HCT116 (cell line): ENCODE data around the gene MIR17HG. TPM values are rescaled to one million over a fixed set of nuclear protein-coding genes. Genes with fewer than 3 reads are reported as not detected.
A peak's percentile ranks its signal among the peaks of the same experiment; 100 is the strongest.

ENCODE experiments used
- ATAC-seq: fragments of 200-7000 bp; cut with Tn5 transposase; 2 replicates; pipeline ENCODE4 v1.9.1; 2020; ENCODE audit warnings: mild to moderate bottlenecking, moderate library complexity
- BruUV-seq: library from RNA; stranded (reverse); fragments of 400-500 nt; replicated peaks from 2 replicates; lab custom pipeline; 2021; lab: Mats Ljungman, UMichigan
- CTCF ChIA-PET: fragments of 300-600 bp; sonication (Branson Sonifier 250); formaldehyde crosslinking; loops from one replicate; lab custom pipeline; 2021; ENCODE audit warnings: antibody characterized with exemption; lab: Charles Lee
- POLR2A ChIA-PET: fragments of 300-600, 350-600 bp; sonication (Branson Sonifier 250); formaldehyde crosslinking; loops from one replicate; lab custom pipeline; 2021; ENCODE audit warnings: antibody characterized with exemption; lab: Charles Lee
- RAD21 ChIA-PET, 2 experiments: fragments of 300-600 bp; sonication (Branson Sonifier 250); formaldehyde crosslinking; loops; one replicate each; lab custom pipeline; 2023; ENCODE audit warnings: low total read pairs in 2 of 2; ENCODE audit not compliant: uncharacterized antibody in 2 of 2, unreplicated experiment in 2 of 2, low non-redundant PET in 1 of 2; lab: Charles Lee
- DNase-seq: peaks from one replicate; pipeline ENCODE4 v3.0.0-alpha.2; 2010; ENCODE audit warnings: low read depth, low spot score
- H2AFZ ChIP-seq: fragments of 200-600 bp; shearing (Covaris generic), sonication (generic); 2 replicates; pipeline ENCODE4 v1.6.1; 2017; ENCODE audit warnings: low read depth, mixed run types, mixed read lengths, antibody characterized with exemption, low read length; ENCODE audit not compliant: poor library complexity, severe bottlenecking
- H3K27ac ChIP-seq: 2 replicates; pipeline ENCODE4 v1.5.1; 2012; ENCODE audit warnings: low read depth, low read length
- H3K27me3 ChIP-seq: fragments of 200-600 bp; sonication (generic); 2 replicates; pipeline ENCODE4 v1.6.1; 2016; ENCODE audit warnings: mixed run types, low read length, mixed read lengths; ENCODE audit not compliant: insufficient read depth
- H3K36me3 ChIP-seq, 2 experiments: fragments of 200-500 bp in 1 of 2; fragments of 200-600 bp in 1 of 2; sonication (Bioruptor generic) in 1 of 2; sonication (generic) in 1 of 2; 2 replicates each; pipeline versions ENCODE4 v1.5.1 to v1.6.1; 2014 to 2016; ENCODE audit warnings: low read length in 2 of 2, inconsistent platforms in 1 of 2, mixed read lengths in 1 of 2, mixed run types in 1 of 2; ENCODE audit not compliant: insufficient read depth in 2 of 2, control insufficient read depth in 1 of 2
- H3K4me1 ChIP-seq, 2 experiments: fragments of 200-600 bp in 1 of 2; sonication (generic) in 1 of 2; 2 replicates each; pipeline versions ENCODE4 v1.5.1 to v1.6.1; 2012 to 2017; ENCODE audit warnings: low read length in 2 of 2, inconsistent platforms in 1 of 2, mild to moderate bottlenecking in 1 of 2, mixed read lengths in 1 of 2, mixed run types in 1 of 2, moderate library complexity in 1 of 2; ENCODE audit not compliant: insufficient read depth in 2 of 2, control insufficient read depth in 1 of 2
- H3K4me2 ChIP-seq: fragments of 200-600 bp; sonication (generic); 2 replicates; pipeline ENCODE4 v1.6.1; 2017; ENCODE audit warnings: mixed run types, low read length, mixed read lengths
- H3K4me3 ChIP-seq, 2 experiments: fragments of 200-600 bp in 1 of 2; sonication (generic) in 1 of 2; replicated peaks in 1 of 2; 2 replicates each; pipeline ENCODE4 v1.5.1; 2011 to 2016; ENCODE audit warnings: low read length in 2 of 2, control low read depth in 1 of 2, low read depth in 1 of 2, mild to moderate bottlenecking in 1 of 2, mixed read lengths in 1 of 2, mixed run types in 1 of 2
- H3K79me2 ChIP-seq: fragments of 200-600 bp; sonication (generic); 2 replicates; pipeline ENCODE4 v1.6.1; 2017; ENCODE audit warnings: mild to moderate bottlenecking, mixed run types, low read length, moderate library complexity, mixed read lengths; ENCODE audit not compliant: insufficient read depth
- H3K9ac ChIP-seq: fragments of 200-600 bp; sonication (generic); 2 replicates; pipeline ENCODE4 v1.6.1; 2016; ENCODE audit warnings: low read length, mixed read lengths
- H3K9me2 ChIP-seq: fragments of 200-600 bp; sonication (generic), shearing (Covaris generic); 2 replicates; pipeline ENCODE4 v1.6.1; 2017; ENCODE audit warnings: mixed run types, mild to moderate bottlenecking, moderate library complexity; ENCODE audit not compliant: insufficient read depth
- H3K9me3 ChIP-seq, 2 experiments: fragments of 200-500 bp in 1 of 2; fragments of 200-600 bp in 1 of 2; sonication (Bioruptor generic) in 1 of 2; sonication (generic) in 1 of 2; 2 replicates each; pipeline ENCODE4 v1.6.1; 2014 to 2017; ENCODE audit warnings: low read length in 2 of 2, mixed read lengths in 2 of 2, inconsistent platforms in 1 of 2, low read depth in 1 of 2, mild to moderate bottlenecking in 1 of 2, mixed run types in 1 of 2, moderate library complexity in 1 of 2; ENCODE audit not compliant: control insufficient read depth in 1 of 2, insufficient read depth in 1 of 2
- H4K20me1 ChIP-seq: fragments of 200-600 bp; sonication (generic), shearing (Covaris generic); 2 replicates; pipeline ENCODE4 v1.6.1; 2017; ENCODE audit warnings: mixed run types, mild to moderate bottlenecking, moderate library complexity; ENCODE audit not compliant: insufficient read depth
- ATF3 ChIP-seq: IDR thresholded peaks from 2 replicates; pipeline ENCODE4 v1.6.1; 2012
- CBX3 ChIP-seq: IDR thresholded peaks from 2 replicates; pipeline ENCODE4 v1.6.1; 2012; ENCODE audit warnings: low read depth
- CEBPB ChIP-seq: IDR thresholded peaks from 2 replicates; pipeline ENCODE4 v1.6.1; 2012; ENCODE audit warnings: low read depth
- CTCF ChIP-seq, 3 experiments: fragments of 200-600 bp in 1 of 3; sonication (generic) in 1 of 3; IDR thresholded peaks in 2 of 3; conservative IDR thresholded peaks in 1 of 3; 2 replicates each; pipeline ENCODE4 v1.5.1; 2012 to 2017; ENCODE audit warnings: low read depth in 2 of 3, low read length in 2 of 3, antibody characterized with exemption in 1 of 3, borderline replicate concordance in 1 of 3, control low read depth in 1 of 3, mild to moderate bottlenecking in 1 of 3, mixed read lengths in 1 of 3, mixed run types in 1 of 3, moderate library complexity in 1 of 3; ENCODE audit not compliant: insufficient read depth in 1 of 3
- ELF1 ChIP-seq: IDR thresholded peaks from 2 replicates; pipeline ENCODE4 v1.6.1; 2012; ENCODE audit warnings: low read depth, borderline replicate concordance
- EZH2 ChIP-seq: fragments of 200-600 bp; sonication (generic); IDR thresholded peaks from 2 replicates; pipeline ENCODE4 v1.6.1; 2017; ENCODE audit warnings: antibody characterized with exemption, mixed run types
- JUND ChIP-seq: IDR thresholded peaks from 2 replicates; pipeline ENCODE4 v1.6.1; 2012
- MAX ChIP-seq: IDR thresholded peaks from 2 replicates; pipeline ENCODE4 v1.6.1; 2012
- POLR2A ChIP-seq: IDR thresholded peaks from 2 replicates; pipeline ENCODE4 v1.7.0; 2011; ENCODE audit warnings: borderline replicate concordance; ENCODE audit not compliant: insufficient read depth, insufficient read length; ENCODE audit errors: extremely low read depth
- POLR2AphosphoS5 ChIP-seq: IDR thresholded peaks from 2 replicates; pipeline ENCODE4 v1.6.1; 2011; ENCODE audit warnings: mild to moderate bottlenecking, low read depth, low read length, moderate library complexity
- RAD21 ChIP-seq: IDR thresholded peaks from 2 replicates; pipeline ENCODE4 v1.6.1; 2012; ENCODE audit warnings: low read depth, mild to moderate bottlenecking
- REST ChIP-seq: IDR thresholded peaks from 2 replicates; pipeline ENCODE4 v1.6.1; 2012; ENCODE audit warnings: low read depth
- SIN3A ChIP-seq: IDR thresholded peaks from 2 replicates; pipeline ENCODE4 v1.6.1; 2012; ENCODE audit warnings: low read depth
- SP1 ChIP-seq: IDR thresholded peaks from 2 replicates; pipeline ENCODE4 v1.6.1; 2012; ENCODE audit warnings: low read depth
- SRF ChIP-seq: IDR thresholded peaks from 2 replicates; pipeline ENCODE4 v1.6.1; 2012; ENCODE audit warnings: low read depth
- TCF7L2 ChIP-seq: IDR thresholded peaks from 2 replicates; pipeline ENCODE4 v1.7.0; 2011; ENCODE audit warnings: borderline replicate concordance, inconsistent platforms; ENCODE audit not compliant: insufficient read depth, insufficient read length; ENCODE audit errors: extremely low read depth
- YY1 ChIP-seq: IDR thresholded peaks from 2 replicates; pipeline ENCODE4 v1.6.1; 2011; ENCODE audit warnings: low read length, low read depth, moderate library complexity, mild to moderate bottlenecking; ENCODE audit not compliant: insufficient replicate concordance; ENCODE audit errors: extremely low read depth
- ZBTB33 ChIP-seq: IDR thresholded peaks from 2 replicates; pipeline ENCODE4 v1.6.1; 2011; ENCODE audit warnings: mild to moderate bottlenecking, low read length, moderate library complexity; ENCODE audit not compliant: insufficient replicate concordance; ENCODE audit errors: extremely low read depth
- ZFX ChIP-seq: fragments of 450-650 bp; IDR thresholded peaks from 2 replicates; pipeline ENCODE4 v1.6.1; 2017
- ZNF274 ChIP-seq: fragments of 200-500 bp; sonication (Bioruptor generic); IDR thresholded peaks from 2 replicates; pipeline ENCODE4 v1.6.1; 2014; ENCODE audit warnings: mild to moderate bottlenecking, low read depth, low read length, inconsistent platforms
- intact Hi-C: fragments of 100-400 bp; cut with micrococcal nuclease; formaldehyde crosslinking; loops from 2 replicates; pipeline ENCODE4 v1.10.0; 2022
- total RNA-seq: library from RNA; stranded (reverse); gene quantifications from one replicate; pipeline ENCODE4 v1.2.1, GENCODE V29; 2021; ENCODE audit not compliant: unreplicated experiment

Gene MIR17HG
- total RNA-seq, 1 experiment from 2014 or later: 10.3 TPM

- no peak overlapping the region for H2AFZ ChIP-seq
- peak overlapping the region; percentile 76 for H3K4me2 ChIP-seq
- POLR2A ChIA-PET: no interaction called here
- H3K4me1 ChIP-seq: peaks cover 0 to 15% of the 10 kb centered on the region in 2 experiments; a peak in 2 of 4 replicates
- RAD21 ChIA-PET: no interaction called here
- DNase-seq (peak; percentile 74), ATAC-seq (peak; percentile 56)
- peak overlapping the region; percentile 59 to 63 for H3K4me3 ChIP-seq
- peaks cover 44% of the 10 kb centered on the region for H3K79me2 ChIP-seq
- CTCF ChIA-PET: interaction anchor here (0.6 to 1.2 kb wide), 2 partner anchors 25 to 35 kb away, joined by 3 to 4 read pairs; no protein-coding TSS in a partner anchor
- H3K9me3 ChIP-seq: no peaks in the 10 kb centered on the region
- no peaks in the 10 kb centered on the region for H3K9me2 ChIP-seq
- peak overlapping the region; percentile 75 for H3K9ac ChIP-seq
- peak overlapping the region; percentile 98 for H3K27ac ChIP-seq
- BruUV-seq: no TSS peak
- H4K20me1 ChIP-seq: peaks cover 24% of the 10 kb centered on the region; the same call in 1 of the 2 replicates
- intact Hi-C loops: no loop called here
- H3K27me3 ChIP-seq: peaks cover 27% of the 10 kb centered on the region
- peaks cover 38 to 43% of the 10 kb centered on the region in 2 experiments for H3K36me3 ChIP-seq
- TF ChIP-seq POLR2AphosphoS5: peak; percentile 63
- no peak for TF ChIP-seq ATF3
- no peak for TF ChIP-seq SRF
- TF ChIP-seq TCF7L2: peak; percentile 14
- no peak for TF ChIP-seq ZBTB33
- TF ChIP-seq POLR2A: no peak
- TF ChIP-seq JUND: no peak
- no peak for TF ChIP-seq EZH2
- TF ChIP-seq ZNF274: no peak
- no peak for TF ChIP-seq CBX3
- TF ChIP-seq YY1: no peak
- peak; percentile 70; the same call in 1 of the 2 replicates for TF ChIP-seq SIN3A
- peak; percentile 97 for TF ChIP-seq MAX
- TF ChIP-seq CTCF (IDR thresholded peaks at IDR 0.05 in 2 of 3, conservative IDR thresholded peaks at IDR 0.05 in 1 of 3; ENCODE audit: borderline replicate concordance in 1 of 3, insufficient read depth in 1 of 3, low read depth in 2 of 3, low read length in 2 of 3): peak; percentile 26 to 85 (median 74); a peak in 4 of 6 replicates
- TF ChIP-seq RAD21: no peak
- TF ChIP-seq REST: no peak
- TF ChIP-seq ELF1: no peak
- TF ChIP-seq ZFX: no peak
- TF ChIP-seq SP1: no peak
- no peak for TF ChIP-seq CEBPB
Observed at GRCh38 chr13:91348906-91349435, 1.5 kb downstream of the MIR17HG start.
